Activated CD4-positive, alpha-beta T cell treated with anti-CD3 and anti-CD28 coated beads, Interleukin-2, amount 50 U/mL, for 1 hour (primary cell): Measurements from ENCODE around the gene CMTM5.
"Not testable (repeated sequence)": the region's sequence is repeated elsewhere in the genome, so short reads cannot be mapped to it uniquely, and the experiment has no call there.

Experiments
- DNase-seq: peaks from one replicate; pipeline ENCODE4 v3.0.0-alpha.2; 2020

CMTM5 gene

DNA sequence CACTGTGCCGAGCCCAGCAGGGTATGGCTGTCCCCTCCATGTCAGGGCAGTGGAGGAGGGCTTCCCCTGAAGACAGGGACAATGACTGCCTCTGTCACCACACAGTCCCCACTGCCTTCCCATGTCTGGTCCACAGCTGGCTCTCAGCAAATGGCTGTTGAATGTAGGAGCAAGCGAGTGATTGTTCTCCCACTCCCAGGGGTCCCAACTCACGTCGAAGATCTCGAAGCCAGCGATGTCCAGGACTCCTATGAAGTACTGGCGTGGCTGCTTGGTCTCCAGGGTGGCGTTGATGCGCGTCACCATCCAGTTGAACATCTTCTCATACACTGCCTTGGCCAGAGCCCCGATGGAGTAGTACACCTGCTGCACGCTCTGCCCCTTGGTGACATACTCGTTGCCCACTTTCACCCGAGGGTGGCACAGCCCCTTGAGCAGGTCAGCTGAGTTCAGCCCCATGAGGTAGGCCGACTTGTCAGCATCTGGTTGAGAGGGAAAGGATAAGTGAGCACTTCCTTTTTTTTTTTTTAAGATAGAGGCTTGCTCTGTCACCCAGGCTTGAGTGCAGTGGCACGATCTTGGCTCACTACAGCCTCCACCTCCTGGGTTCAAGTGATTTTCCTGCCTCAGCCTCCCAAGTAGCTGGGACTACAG lies 23.8 kb downstream of the CMTM5 start:
- not testable (repeated sequence) for DNase-seq

DNA sequence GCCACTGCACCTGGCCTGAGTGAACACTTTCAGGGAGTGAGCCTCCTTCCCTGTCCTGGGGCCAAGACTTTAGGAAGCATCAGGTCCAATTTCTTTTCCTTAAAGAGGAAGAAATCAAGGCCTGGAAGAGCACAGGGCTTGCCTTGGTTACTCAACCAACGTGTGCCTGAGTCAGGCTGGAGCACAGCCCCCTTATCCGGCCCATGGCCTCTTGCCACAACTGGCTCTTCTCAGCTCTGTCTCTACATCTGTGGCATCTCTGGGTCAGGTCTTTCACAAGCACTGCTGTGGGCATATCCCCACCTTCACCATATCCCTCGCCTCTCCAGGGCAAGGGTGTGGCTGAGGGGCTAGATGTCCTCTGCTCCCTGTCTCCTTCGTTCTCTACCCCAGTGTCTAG lies 24.4 kb downstream of the CMTM5 start:
- no peak for DNase-seq

GRCh38 chr14:23402296-23403138 lies 25.7 kb downstream of the CMTM5 start:
- no peak for DNase-seq

DNA sequence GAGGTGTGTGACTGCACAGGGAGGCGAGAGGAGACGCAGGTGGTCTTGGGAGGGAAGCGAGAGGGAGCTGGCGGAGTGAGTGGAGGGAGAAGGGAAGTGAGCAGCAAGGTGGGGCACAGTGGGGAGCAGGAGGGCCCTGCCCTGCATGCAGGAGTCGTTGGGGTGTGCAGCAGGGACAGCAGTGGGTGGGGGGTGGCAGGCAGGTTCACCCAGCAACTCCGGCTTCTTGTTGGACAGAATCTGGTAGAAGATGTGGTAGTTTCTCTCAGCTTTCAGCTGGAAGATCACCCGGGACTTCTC lies 26.2 kb downstream of the CMTM5 start:
- no peak for DNase-seq

DNA sequence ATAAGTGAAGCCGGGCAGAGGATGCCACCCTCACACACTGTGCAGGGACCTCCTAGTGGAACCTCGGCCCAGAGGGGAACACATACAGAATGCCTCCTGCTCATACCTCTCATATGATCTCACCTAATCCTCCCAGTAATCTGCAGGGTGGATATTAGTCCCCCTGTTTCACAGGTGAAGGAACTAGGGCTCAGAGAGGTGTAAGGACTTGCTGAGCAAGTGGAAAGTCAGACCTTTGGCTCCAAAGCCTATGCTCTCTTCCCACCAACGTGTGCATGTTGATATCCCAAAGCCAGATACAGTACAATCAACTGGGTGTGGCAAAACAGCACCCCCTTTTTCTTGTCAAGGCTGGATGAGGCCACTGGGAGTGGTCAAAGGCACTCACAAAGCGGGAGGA lies 27.1 kb downstream of the CMTM5 start:
- no peak for DNase-seq

DNA sequence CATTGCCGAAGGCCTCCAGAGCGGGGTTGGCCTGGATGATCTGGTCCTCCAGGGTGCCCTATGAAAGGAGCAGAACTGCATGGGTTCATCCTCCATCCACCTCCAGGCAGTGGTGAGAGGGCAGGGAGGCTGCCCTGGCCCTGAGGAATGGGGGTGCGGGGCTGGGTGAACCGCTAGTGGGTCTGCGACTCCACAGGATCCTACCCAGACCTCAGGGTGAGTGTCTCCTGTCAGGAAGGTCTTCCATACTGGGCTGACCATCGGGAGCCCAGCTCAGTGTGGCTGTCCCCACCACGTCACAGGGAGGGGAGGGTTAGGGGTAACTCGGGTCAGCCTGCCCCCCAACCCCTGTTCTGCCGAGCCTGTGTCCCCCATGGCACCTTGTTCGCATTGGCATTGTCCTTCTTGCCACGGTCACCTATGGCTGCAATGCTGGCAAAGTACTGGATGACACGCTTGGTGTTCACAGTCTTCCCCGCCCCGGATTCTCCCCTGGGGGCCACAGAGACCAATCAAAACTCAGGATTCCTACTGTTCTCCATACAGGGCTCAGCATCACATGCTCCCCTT lies 27.6 kb downstream of the CMTM5 start:
- no peak for DNase-seq

DNA sequence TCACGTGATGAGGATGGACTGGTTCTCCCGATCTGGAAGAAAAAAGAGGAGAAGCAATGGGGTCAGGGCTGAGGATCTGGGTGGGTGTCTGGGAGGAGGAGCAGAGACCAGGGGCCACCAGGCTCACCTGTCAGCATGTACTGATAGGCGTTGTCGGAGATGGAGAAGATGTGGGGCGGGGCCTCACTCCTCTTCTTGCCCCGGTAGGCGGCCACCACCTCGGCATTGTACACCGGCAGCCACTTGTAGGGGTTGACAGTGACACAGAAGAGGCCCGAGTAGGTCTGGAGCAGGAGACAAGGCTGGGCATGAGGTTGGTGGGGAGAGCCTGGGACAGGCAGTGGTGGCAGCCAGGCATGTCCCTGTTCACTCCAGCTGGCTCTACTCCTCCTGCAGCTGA lies 28.2 kb downstream of the CMTM5 start:
- DNase-seq = no peak

- no peak for DNase-seq
Observed at GRCh38 chr14:23405516-23406025, 28.7 kb downstream of the CMTM5 start.

GRCh38 chr14:23406244-23406643 lies 29.4 kb downstream of the CMTM5 start:
- DNase-seq = no peak

DNA sequence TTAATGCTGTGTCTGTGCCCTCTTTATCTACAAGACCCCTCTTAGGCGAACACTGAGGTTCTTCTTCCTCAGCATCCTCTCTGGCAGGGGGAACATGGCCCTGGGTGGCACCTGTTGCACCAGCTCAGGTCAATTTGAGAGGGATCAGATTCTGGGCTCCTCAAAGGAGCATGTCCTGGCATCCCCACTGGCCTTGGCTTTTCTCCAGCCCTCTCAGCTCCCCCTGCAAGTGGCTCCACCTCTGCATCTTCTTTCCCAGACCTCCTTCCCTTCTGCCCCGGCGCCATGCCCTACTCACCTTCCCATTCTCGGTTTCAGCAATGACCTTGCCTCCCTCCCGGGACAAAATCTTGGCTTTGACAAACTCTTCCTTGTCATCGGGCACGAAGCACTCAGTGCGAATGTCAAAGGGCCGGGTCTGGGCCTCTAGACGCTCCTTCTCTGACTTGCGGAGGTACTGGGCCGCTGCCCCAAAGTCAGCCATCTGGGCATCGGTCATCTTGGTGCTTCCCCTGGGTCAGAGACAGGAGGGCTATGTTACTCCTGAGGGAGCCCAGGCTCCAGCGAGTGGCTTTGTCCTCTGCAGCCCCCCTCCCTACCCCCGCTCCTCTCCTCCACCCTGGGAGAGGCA lies 30.0 kb downstream of the CMTM5 start:
- no peak for DNase-seq

- DNase-seq = no peak
Observed at GRCh38 chr14:23407516-23408306, 30.9 kb downstream of the CMTM5 start, which contains the start of gene MYH6. TSS of gene MYH6 (minus strand) at chr14:23408273. CDS start at chr14:23407223, 1,050 bp downstream.

DNA sequence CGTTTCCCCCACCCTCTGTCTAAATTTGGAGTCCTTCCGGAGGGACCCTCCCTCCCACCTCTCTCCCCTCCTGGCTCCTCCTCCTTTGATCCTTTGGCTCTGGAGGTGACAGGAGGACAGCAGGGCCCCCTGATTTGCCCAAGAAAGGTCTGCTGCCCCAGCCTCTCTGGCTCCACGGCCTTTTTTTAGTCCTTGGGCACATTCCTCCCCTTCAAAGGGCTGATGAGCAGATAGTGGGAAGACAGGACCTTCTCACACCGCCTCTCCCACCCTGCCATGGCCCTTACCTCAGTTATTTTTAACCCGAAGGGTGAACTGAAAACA lies 31.4 kb downstream of the CMTM5 start:
- no peak for DNase-seq

DNA sequence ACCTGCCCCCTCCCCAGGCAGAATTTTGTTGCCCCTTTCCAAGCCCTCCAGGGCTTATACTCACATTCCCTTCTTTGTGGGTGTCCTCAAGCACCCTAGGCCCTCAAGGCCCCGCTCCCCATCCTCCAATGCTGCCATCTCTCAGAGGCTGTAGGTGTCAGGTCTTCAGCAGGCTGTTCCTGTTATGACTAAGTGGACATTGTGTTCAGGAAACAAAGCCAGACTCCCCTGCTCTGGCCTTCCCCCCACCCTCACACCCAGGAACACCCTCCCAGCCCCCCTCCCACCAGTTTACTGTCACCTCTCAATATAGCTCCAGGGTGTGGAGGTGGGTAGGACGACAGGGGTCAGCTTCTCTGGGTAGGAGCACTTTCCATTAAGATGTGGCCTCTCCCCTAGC lies 32.6 kb downstream of the CMTM5 start:
- DNase-seq = no peak

- DNase-seq = no peak
Observed at GRCh38 chr14:23409966-23410635, 33.3 kb downstream of the CMTM5 start.

DNA sequence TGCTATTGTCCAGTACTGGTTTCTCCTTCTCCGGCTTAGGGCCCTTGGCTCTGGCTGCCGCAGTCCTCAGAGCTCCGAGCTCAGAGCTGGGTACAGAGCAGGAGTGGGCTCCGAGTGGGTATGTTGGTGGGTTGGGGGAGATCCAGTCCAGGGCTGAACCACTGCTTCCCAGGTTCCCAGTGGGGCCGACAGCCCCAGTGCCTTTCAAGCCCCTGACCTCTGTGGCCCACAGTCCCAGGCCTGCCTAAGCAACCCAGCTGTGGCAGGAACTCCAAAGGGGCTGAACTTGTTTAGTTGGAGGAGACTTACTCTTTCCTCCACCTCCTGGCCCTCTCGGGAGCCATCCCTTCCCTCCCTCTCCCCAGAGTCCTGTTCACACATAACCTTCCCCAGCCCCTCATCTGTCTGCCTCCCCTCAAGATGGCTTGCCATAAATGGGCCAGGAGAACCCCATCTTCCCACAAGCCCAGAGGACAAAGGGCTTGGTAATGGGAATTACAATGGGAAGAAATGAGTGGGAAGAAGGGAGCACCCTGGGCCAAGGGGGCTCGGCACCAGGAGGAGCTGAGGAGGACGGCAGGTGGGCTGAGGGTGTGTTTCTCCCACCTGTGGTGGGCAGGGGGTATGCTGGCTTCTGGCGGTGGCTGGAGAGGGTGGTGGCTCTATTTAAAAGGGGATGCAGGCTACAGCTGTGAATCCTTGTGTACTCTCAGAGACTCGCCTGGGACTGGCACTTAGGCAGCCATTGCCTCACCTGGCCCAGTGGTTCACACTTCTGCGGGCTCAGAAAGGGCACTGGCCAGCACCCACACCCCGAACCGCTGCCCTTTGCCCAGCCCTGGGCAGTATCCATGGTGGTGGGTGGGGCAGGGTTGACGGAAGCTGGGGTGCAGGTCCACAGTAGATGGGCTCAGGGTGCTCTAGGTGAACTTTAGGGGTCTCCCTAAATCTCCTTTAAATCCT lies 35.0 kb downstream of the CMTM5 start:
- no peak for DNase-seq

- no peak for DNase-seq
Observed at GRCh38 chr14:23413681-23414080, 36.8 kb downstream of the CMTM5 start.

DNA sequence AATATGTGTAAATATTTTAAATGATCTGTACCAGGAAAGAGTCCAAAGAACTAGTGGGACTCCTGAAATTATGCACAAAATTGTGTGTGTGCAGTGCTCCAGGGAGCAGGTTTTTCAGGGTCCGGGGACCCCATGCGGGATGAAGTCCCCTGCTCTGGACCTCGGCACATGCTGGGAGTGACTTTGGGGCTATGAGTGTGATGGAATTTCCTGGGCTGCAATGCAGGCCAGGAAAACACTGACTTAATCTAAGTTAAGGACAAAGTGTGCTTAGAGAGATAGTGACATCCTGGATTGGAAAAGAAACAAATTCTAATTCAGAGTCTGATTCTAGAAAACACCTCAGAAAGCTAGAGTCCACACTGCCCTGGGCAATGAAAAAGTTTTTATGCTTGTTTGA lies 37.4 kb downstream of the CMTM5 start:
- no peak for DNase-seq

- no peak for DNase-seq
Observed at GRCh38 chr14:23414906-23415820, 38.3 kb downstream of the CMTM5 start.

DNA sequence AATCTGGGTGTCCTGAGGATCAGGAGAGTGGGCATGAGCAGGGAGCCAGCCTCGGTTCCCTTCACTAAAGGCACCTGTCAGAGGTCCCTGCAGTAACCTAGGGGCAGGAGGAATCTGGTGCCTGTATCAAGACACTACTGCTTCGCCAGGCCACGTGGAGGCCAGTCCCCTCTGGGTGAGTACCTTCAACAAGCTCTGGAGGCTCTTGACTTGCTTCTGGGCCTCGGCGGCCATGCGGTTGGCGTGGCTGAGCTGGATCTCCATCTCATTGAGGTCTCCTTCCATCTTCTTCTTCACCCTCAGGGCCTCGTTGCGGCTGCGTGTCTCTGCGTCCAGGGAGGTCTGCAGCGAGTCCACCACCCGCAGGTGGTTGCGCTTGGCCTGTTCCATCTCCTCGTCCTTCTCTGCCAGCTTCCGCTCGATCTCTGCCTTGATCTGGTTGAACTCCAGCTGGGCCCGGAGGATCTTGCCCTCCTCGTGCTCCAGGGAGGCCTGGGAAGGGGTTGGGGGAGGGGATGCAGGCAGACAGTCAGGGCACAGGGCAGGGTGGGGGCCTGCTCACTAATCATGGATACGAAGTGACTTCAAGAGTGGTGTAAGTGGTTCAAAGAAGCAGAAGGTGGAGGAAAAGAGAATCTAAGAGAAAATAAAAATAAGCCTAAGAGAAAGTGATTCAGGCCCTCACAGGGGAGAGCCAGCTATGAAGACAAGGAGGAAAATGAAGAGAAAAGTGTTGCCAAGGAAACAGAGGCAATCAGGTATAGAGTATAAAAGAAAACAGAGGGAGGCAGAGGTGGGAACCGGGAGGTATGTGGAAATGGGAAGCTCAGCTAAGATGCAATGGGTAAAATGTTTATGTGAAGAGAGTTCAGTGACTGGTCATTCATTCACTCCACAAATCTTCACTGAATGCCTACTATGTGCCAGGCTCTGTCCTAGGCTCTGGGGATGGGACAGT lies 39.3 kb downstream of the CMTM5 start:
- DNase-seq = no peak
